ENCODE results near the gene AKR1C2.
"Not testable (repeated sequence)": the region's sequence is repeated elsewhere in the genome, so short reads cannot be mapped to it uniquely, and the experiment has no call there.

The AKR1C2 gene

GRCh38 chr10:4953405-4953804, 50.3 kb downstream of the AKR1C2 start:
- no peak for DNase-seq

- DNase-seq: not testable (repeated sequence)
These were observed 52.0 kb downstream of the AKR1C2 start for GRCh38 chr10:4951512-4952162.

- no peak for DNase-seq
These were observed 55.7 kb downstream of the AKR1C2 start for GRCh38 chr10:4947635-4948596.

GRCh38 chr10:4947039-4947634, 56.5 kb downstream of the AKR1C2 start:
- DNase-seq: no peak

GRCh38 chr10:4945766-4946717, 57.6 kb downstream of the AKR1C2 start:
- no peak for DNase-seq

- DNase-seq: no peak
These were observed 58.8 kb downstream of the AKR1C2 start for GRCh38 chr10:4944841-4945240.

GRCh38 chr10:4943821-4944220, 59.8 kb downstream of the AKR1C2 start:
- no peak for DNase-seq

- DNase-seq: not testable (repeated sequence)
These were observed 60.2 kb downstream of the AKR1C2 start for GRCh38 chr10:4943416-4943815.

- not testable (repeated sequence) for DNase-seq
These were observed 60.7 kb downstream of the AKR1C2 start for GRCh38 chr10:4942931-4943330.

- no peak for DNase-seq
These were observed 61.9 kb downstream of the AKR1C2 start for GRCh38 chr10:4941540-4942330.

GRCh38 chr10:4940909-4941308, 62.7 kb downstream of the AKR1C2 start:
- not testable (repeated sequence) for DNase-seq

GRCh38 chr10:4940073-4940428, 63.6 kb downstream of the AKR1C2 start:
- not testable (repeated sequence) for DNase-seq

- DNase-seq: no peak
These were observed 64.2 kb downstream of the AKR1C2 start for GRCh38 chr10:4939224-4940072.
